Trophoblast cell (in vitro differentiated cells and primary cell): ENCODE results near the gene USP17L21.
"Not testable (repeated sequence)": the region's sequence is repeated elsewhere in the genome, so short reads cannot be mapped to it uniquely, and the experiment has no call there.

ENCODE experiments used
- DNase-seq, 2 donors: peaks; one replicate each; pipeline ENCODE4 v3.0.0-alpha.2; 2016
- H2AFZ ChIP-seq: 2 replicates; pipeline ENCODE4 v1.6.1; 2013; ENCODE audit warnings: low read length, moderate library complexity, mild to moderate bottlenecking; ENCODE audit not compliant: insufficient read depth, poor library complexity
- H2AK5ac ChIP-seq: 2 replicates; pipeline ENCODE4 v1.6.1; 2013; ENCODE audit warnings: mild to moderate bottlenecking, low read length
- H2BK120ac ChIP-seq: 2 replicates; pipeline ENCODE4 v1.6.1; 2013; ENCODE audit warnings: low read length, mild to moderate bottlenecking, moderate library complexity; ENCODE audit not compliant: insufficient read depth, poor library complexity
- H2BK12ac ChIP-seq: 2 replicates; pipeline ENCODE4 v1.6.1; 2013; ENCODE audit warnings: mild to moderate bottlenecking, low read length, moderate library complexity
- H2BK5ac ChIP-seq: 2 replicates; pipeline ENCODE4 v1.6.1; 2013; ENCODE audit warnings: low read length, low read depth, moderate library complexity, mild to moderate bottlenecking; ENCODE audit not compliant: poor library complexity
- H3K14ac ChIP-seq: 2 replicates; pipeline ENCODE4 v1.6.1; 2013; ENCODE audit warnings: mild to moderate bottlenecking, low read length
- H3K18ac ChIP-seq: 2 replicates; pipeline ENCODE4 v1.6.1; 2013; ENCODE audit warnings: mild to moderate bottlenecking, low read length
- H3K23ac ChIP-seq: 2 replicates; pipeline ENCODE4 v1.6.1; 2013; ENCODE audit warnings: low read length
- H3K27ac ChIP-seq: 2 replicates; pipeline ENCODE4 v1.5.1; 2013; ENCODE audit warnings: low read depth, mild to moderate bottlenecking, inconsistent platforms, low read length, moderate library complexity
- H3K27me3 ChIP-seq: 2 replicates; pipeline ENCODE4 v1.6.1; 2013; ENCODE audit warnings: inconsistent platforms, mild to moderate bottlenecking, low read length, moderate library complexity; ENCODE audit not compliant: insufficient read depth
- H3K36me3 ChIP-seq, 2 experiments: 1 replicate in 1 of 2; 2 replicates in 1 of 2; pipeline ENCODE4 v1.6.1; 2013; ENCODE audit warnings: low read length in 2 of 2, mild to moderate bottlenecking in 2 of 2, moderate library complexity in 1 of 2; ENCODE audit not compliant: insufficient read depth in 2 of 2, control insufficient read depth in 1 of 2
- H3K4ac ChIP-seq: 2 replicates; pipeline ENCODE4 v1.6.1; 2013; ENCODE audit warnings: low read depth, mild to moderate bottlenecking, low read length, moderate library complexity
- H3K4me1 ChIP-seq, 2 experiments: 1 replicate in 1 of 2; 2 replicates in 1 of 2; pipeline ENCODE4 v1.6.1; 2013; ENCODE audit warnings: low read length in 2 of 2, mild to moderate bottlenecking in 2 of 2, moderate library complexity in 1 of 2; ENCODE audit not compliant: insufficient read depth in 2 of 2, control insufficient read depth in 1 of 2
- H3K4me2 ChIP-seq: 2 replicates; pipeline ENCODE4 v1.6.1; 2013; ENCODE audit warnings: inconsistent platforms, mild to moderate bottlenecking, low read length, moderate library complexity
- H3K4me3 ChIP-seq: 2 replicates; pipeline ENCODE4 v1.5.1; 2013; ENCODE audit warnings: mild to moderate bottlenecking, low read depth, low read length, inconsistent platforms
- H3K79me1 ChIP-seq: one replicate; pipeline ENCODE4 v1.6.1; 2013; ENCODE audit warnings: low read length
- H3K79me2 ChIP-seq: 2 replicates; pipeline ENCODE4 v1.6.1; 2013; ENCODE audit warnings: low read length, mild to moderate bottlenecking; ENCODE audit not compliant: control insufficient read depth, insufficient read depth, poor library complexity
- H3K9ac ChIP-seq: 2 replicates; pipeline ENCODE4 v1.6.1; 2013; ENCODE audit warnings: mild to moderate bottlenecking, low read length
- H3K9me3 ChIP-seq: 2 replicates; pipeline ENCODE4 v1.6.1; 2013; ENCODE audit warnings: low read depth, mild to moderate bottlenecking, control low read depth, inconsistent platforms, low read length; ENCODE audit not compliant: insufficient read depth
- H4K12ac ChIP-seq: 2 replicates; pipeline ENCODE4 v1.6.1; 2013; ENCODE audit warnings: low read depth, mild to moderate bottlenecking, low read length, moderate library complexity
- H4K8ac ChIP-seq: 2 replicates; pipeline ENCODE4 v1.6.1; 2013; ENCODE audit warnings: low read depth, mild to moderate bottlenecking, low read length, moderate library complexity
- H4K91ac ChIP-seq: one replicate; pipeline ENCODE4 v1.6.1; 2013; ENCODE audit warnings: low read depth, mild to moderate bottlenecking, low read length, moderate library complexity
- WGBS: extraction: QIAGEN DNeasy Blood & Tissue Kit; methylation state at CpG from one replicate; pipeline ENCODE4 v1.1.7; 2013; ENCODE audit warnings: missing lambda C conversion rate; ENCODE audit not compliant: insufficient read length, insufficient coverage; ENCODE audit errors: extremely low coverage; 5-methylcytosine and 5-hydroxymethylcytosine counted together

The USP17L21 gene

DNA sequence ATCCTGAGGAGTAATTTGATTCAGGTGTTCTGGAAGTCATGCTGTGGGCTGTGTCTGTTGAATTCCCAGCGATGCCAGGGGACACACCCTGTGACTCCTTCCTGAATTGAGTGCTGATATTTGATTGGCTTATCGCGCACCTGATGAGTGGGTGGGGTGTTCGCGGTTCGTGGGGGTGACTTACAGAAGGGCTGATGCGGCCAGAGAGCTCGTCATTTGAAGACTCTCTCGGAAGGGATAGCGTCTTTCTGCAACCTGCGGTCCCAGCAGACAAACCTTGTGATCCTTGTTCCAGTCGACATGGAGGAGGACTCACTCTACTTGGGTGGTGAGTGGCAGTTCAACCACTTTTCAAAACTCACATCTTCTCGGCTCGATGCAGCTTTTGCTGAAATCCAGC is 38.1 kb upstream of the USP17L21 start, which contains the start of gene USP17L13:
TSS of gene USP17L13 (plus strand) at position 301 of the 400 bp plus-strand sequence. CDS start at position 301, 0 bp downstream.
- not testable (repeated sequence) for H3K79me1 ChIP-seq, H3K9me3 ChIP-seq, H2BK5ac ChIP-seq, H2AK5ac ChIP-seq, H4K8ac ChIP-seq, H3K27me3 ChIP-seq, H3K27ac ChIP-seq, DNase-seq, H3K14ac ChIP-seq, H3K4me3 ChIP-seq, H3K4me1 ChIP-seq, H3K4ac ChIP-seq, H3K18ac ChIP-seq, H2AFZ ChIP-seq, H4K12ac ChIP-seq, H4K91ac ChIP-seq, H3K23ac ChIP-seq, H3K4me2 ChIP-seq, H3K9ac ChIP-seq, H3K79me2 ChIP-seq, H3K36me3 ChIP-seq, H2BK120ac ChIP-seq, H2BK12ac ChIP-seq
- WGBS: no CpG with 5 or more reads among the region's 14 CpGs

DNA sequence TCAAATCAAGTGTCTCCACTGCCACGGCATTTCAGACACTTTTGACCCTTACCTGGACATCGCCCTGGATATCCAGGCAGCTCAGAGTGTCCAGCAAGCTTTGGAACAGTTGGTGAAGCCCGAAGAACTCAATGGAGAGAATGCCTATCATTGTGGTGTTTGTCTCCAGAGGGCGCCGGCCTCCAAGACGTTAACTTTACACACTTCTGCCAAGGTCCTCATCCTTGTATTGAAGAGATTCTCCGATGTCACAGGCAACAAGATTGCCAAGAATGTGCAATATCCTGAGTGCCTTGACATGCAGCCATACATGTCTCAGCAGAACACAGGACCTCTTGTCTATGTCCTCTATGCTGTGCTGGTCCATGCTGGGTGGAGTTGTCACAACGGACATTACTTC is 32.4 kb upstream of the USP17L21 start:
- H2AK5ac ChIP-seq, H3K4me3 ChIP-seq, H4K91ac ChIP-seq, H3K27me3 ChIP-seq, H4K8ac ChIP-seq, H3K27ac ChIP-seq, H3K23ac ChIP-seq, H3K9ac ChIP-seq, H3K79me2 ChIP-seq, H3K4me2 ChIP-seq, H3K14ac ChIP-seq, H2BK5ac ChIP-seq, H2AFZ ChIP-seq, H2BK12ac ChIP-seq, H3K4me1 ChIP-seq, H2BK120ac ChIP-seq, H3K36me3 ChIP-seq, DNase-seq, H3K79me1 ChIP-seq, H3K18ac ChIP-seq, H4K12ac ChIP-seq, H3K9me3 ChIP-seq, H3K4ac ChIP-seq: not testable (repeated sequence)
- WGBS: no CpG with 5 or more reads among the region's 8 CpGs

DNA sequence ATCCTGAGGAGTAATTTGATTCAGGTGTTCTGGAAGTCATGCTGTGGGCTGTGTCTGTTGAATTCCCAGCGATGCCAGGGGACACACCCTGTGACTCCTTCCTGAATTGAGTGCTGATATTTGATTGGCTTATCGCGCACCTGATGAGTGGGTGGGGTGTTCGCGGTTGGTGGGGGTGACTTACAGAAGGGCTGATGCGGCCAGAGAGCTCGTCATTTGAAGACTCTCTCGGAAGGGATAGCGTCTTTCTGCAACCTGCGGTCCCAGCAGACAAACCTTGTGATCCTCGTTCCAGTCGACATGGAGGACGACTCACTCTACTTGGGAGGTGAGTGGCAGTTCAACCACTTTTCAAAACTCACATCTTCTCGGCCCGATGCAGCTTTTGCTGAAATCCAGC is 28.6 kb upstream of the USP17L21 start, which contains the start of gene USP17L15:
TSS of gene USP17L15 (plus strand) at position 301 of the 400 bp plus-strand sequence. CDS start at position 301, 0 bp downstream.
- not testable (repeated sequence) for H2BK5ac ChIP-seq, H3K79me1 ChIP-seq, H3K23ac ChIP-seq, H3K18ac ChIP-seq, H2AFZ ChIP-seq, H2BK12ac ChIP-seq, H3K14ac ChIP-seq, H3K27ac ChIP-seq, H3K9ac ChIP-seq, H3K27me3 ChIP-seq, H4K8ac ChIP-seq, H3K4me2 ChIP-seq, H4K12ac ChIP-seq, H3K79me2 ChIP-seq, H3K4me3 ChIP-seq, H3K4ac ChIP-seq, H3K36me3 ChIP-seq, H4K91ac ChIP-seq, H2BK120ac ChIP-seq, H3K9me3 ChIP-seq, H3K4me1 ChIP-seq, H2AK5ac ChIP-seq, DNase-seq
- WGBS: no CpG with 5 or more reads among the region's 15 CpGs

DNA sequence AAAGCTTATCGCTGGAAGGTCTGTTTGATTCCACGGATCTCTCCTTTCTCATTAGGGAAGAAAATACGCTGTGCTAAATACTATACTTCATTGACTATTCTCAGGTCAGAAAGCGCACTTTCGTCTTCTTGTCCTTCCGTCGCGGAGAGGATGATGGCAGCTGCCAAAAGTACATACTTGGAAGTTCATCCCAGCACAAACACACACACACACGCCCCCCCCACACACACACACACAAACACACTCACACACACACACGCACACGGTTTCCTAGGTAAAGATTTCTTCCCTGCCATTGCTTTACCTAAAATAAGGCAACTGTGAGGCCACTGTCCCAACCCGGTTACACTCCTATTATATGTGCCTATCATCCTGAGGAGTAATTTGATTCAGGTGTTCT is 24.2 kb upstream of the USP17L21 start:
- not testable (repeated sequence) for H4K12ac ChIP-seq, H2AK5ac ChIP-seq, H3K79me2 ChIP-seq, H3K79me1 ChIP-seq, H3K27me3 ChIP-seq, H4K8ac ChIP-seq, H3K9me3 ChIP-seq, H3K27ac ChIP-seq, H4K91ac ChIP-seq, H2BK12ac ChIP-seq, H3K4me2 ChIP-seq, H3K18ac ChIP-seq, H2AFZ ChIP-seq, H3K14ac ChIP-seq, H3K9ac ChIP-seq, H3K23ac ChIP-seq, H2BK5ac ChIP-seq, H3K36me3 ChIP-seq, H3K4ac ChIP-seq, H3K4me1 ChIP-seq, H2BK120ac ChIP-seq
- peak overlapping the region; percentile 21 for H3K4me3 ChIP-seq
- DNase-seq: peak; percentile 0
- WGBS: 100% methylated on average over 2 of the region's 12 CpGs
